GM19468 (cell line): ENCODE results near the gene MYOM1.
"Not testable (repeated sequence)": the region's sequence is repeated elsewhere in the genome, so short reads cannot be mapped to it uniquely, and the experiment has no call there.

Experiments
- ATAC-seq: cut with Tn5 transposase; IDR thresholded peaks from one replicate; pipeline ENCODE4 v1.9.1; 2021; ENCODE audit warnings: mild to moderate bottlenecking, moderate library complexity, moderate number of reproducible peaks; ENCODE audit not compliant: unreplicated experiment; ENCODE audit errors: extremely low read depth

Gene MYOM1

DNA sequence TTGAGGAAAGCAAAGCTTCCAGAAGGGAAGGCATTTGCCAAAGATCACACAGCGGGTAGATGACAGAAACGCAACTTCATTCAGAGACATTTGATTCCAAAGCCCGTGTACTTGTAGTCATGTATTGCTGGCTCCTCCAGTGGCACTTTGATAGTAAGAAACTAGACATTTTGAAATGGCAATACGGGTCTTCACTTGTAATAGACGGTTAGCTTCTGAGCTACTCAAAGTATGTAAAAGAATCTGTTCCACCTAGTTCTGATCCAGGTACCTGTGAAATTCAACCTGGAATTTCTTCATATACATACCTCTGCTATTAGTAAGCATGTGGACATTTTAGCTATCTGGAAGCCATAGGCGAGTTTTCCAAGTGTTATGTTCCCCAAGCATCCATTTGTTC is 1.7 kb upstream of the MYOM1 start:
- ATAC-seq, result no peak

- not testable (repeated sequence) for ATAC-seq
These were observed 1.1 kb upstream of the MYOM1 start for GRCh38 chr18:3220868-3221267.

GRCh38 chr18:3219241-3219630 is 532 bp downstream of the MYOM1 start:
- no peak for ATAC-seq

DNA sequence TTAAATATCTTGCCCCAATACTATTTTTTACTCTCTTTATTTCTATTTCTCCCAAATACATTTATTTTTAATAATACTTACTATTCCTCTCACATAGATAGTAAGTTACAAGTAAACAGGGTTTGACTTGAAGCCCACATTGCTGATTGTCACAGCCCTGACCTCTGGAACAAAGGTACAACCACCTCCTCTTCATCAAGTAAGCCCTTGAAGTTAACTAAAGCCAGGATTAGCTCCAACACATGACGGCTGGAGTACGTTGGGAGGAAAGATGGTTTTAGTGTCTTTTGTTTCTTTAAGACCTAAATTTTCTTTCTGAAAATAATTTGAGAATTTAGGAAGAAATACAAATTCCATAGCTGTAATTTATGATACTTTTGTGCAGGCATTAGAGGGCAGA is 949 bp downstream of the MYOM1 start:
- no peak for ATAC-seq

- ATAC-seq, result no peak
These were observed 1.7 kb downstream of the MYOM1 start for GRCh38 chr18:3217948-3218647.

- no peak for ATAC-seq
These were observed 2.8 kb downstream of the MYOM1 start for GRCh38 chr18:3216987-3217386.

GRCh38 chr18:3214855-3215637 is 4.7 kb downstream of the MYOM1 start:
- no peak for ATAC-seq

GRCh38 chr18:3213300-3214059 is 6.3 kb downstream of the MYOM1 start:
- ATAC-seq, result no peak

- ATAC-seq, result no peak
These were observed 7.1 kb downstream of the MYOM1 start for GRCh38 chr18:3212657-3213056.

DNA sequence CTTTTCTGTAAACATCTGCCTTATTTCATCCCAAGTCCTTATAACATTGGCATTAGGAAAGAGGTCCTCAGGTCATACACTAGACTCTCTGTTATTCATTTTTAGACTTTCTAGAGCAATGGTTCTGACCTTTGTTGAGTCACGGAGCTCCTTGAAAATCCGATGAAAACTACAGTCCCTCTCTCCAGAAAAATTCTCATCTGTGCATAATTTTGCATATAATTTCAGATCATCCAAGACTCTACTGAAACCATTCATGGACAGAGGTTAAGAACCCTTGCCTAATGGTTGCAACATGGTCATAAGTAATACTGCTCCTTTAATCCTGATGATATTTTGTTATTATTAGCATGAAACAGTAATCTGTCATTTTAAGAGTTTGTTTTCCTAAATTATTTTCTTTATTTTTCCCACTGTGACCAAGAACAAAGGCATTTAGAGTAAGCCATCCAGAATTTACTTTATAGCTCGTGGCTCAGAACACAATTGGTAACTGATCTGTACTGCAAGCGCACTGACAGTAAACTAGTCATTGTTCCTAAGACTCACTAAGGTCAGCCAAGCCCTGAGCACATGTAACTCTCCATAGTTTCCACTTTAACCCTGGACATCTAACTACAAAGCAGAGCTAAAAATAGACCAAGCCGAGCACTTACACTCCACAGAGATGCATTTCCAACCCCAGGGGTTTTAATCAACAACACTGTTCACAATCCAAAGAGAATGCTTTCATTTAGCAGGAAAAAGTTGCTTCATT is 8.4 kb downstream of the MYOM1 start:
- ATAC-seq, result no peak

GRCh38 chr18:3209859-3210569 is 9.8 kb downstream of the MYOM1 start:
- no peak for ATAC-seq

GRCh38 chr18:3207565-3207964 is 12.2 kb downstream of the MYOM1 start:
- ATAC-seq, result no peak

- ATAC-seq, result no peak
These were observed 14.5 kb downstream of the MYOM1 start for GRCh38 chr18:3205239-3205638.

DNA sequence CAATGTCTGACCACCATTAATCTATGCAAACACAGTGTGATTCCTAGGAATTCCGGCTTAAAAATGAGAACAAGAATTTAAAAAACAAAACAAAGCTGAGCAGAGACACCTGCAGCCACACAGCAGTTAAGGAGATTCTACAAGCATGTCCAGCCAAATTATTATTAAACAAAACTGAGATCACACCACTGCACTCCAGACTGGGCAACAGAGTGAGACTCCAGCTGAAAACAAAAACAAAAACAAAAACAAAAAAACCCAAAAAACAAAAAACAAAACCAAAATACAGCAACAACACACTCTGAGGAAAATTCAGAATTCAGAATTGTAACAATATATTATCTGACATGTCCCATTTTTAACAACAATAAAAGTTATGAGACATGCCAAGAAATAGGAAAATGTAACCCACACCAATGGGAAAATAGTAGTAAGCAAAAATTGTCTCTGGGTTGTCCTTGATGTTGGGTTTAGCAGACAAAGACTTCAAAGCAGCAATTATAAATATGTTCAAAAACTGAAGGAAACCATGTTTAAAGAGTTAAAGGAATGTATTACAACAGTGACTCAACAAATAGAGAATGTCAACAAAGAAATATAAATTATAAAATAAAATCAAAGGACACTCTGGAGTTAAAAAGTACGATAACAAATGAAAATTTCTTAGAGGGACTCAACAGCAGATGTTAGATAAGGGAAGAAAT is 19.7 kb downstream of the MYOM1 start:
- no peak for ATAC-seq

DNA sequence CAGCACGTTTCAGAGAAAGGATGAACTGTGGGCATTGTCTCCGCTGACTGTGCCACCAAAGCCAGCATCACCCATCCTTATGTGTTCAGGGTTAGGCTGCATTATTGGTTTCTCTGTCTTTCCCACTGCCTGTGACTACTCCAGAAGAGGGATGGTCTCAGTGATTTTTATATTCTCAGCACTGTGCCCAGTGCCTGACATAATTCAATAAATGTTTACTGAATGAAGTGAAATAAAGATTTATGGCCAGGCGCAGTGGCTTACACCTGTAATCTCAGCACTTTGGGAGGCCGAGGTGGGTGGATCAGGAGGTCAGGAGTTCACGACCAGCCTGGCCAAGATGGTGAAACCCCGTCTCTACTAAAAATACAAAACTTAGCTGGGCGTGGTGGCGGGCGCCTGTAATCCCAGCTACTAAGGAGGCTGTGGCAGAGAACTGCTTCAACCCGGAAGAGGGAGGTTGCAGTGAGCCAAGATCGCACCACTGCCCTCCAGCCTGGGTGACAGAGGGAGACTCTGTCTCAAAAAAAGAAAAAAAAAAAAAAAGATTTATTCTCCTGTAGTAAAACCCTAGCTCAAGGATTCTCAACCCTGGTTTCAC is 21.4 kb downstream of the MYOM1 start:
- ATAC-seq, result not testable (repeated sequence)

DNA sequence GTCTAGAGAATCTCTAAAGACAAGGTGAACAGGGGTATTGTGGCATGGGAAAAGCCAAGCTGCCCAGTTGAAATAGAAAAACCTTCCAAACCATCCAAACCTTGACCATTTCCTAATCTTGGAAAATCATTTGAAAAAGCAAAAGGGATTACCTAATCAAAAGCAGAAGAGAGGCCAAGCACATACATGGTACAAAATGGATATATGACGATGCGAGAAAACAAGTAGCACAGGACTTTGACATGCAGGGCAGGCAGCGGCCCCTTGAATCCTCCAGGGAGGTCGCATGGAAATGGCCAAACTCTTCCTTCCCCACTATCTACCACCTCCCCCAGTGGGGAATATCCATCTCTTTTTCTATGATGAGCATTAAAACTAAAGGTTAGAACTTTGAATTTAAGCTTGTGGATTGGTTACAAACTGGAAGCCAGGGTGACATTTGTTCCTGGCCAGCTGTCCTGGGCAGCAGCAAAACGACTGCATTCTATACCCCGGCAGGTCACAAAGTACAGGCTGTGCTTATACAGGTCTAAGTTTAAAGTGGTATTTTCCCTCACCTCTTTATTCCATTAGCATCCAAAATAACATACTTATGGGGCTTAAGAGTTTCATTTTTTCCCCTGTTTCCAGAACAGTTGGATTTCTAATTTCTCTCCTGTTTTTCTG is 24.7 kb downstream of the MYOM1 start:
- no peak for ATAC-seq

GRCh38 chr18:3193331-3193730 is 26.4 kb downstream of the MYOM1 start:
- ATAC-seq, result no peak

DNA sequence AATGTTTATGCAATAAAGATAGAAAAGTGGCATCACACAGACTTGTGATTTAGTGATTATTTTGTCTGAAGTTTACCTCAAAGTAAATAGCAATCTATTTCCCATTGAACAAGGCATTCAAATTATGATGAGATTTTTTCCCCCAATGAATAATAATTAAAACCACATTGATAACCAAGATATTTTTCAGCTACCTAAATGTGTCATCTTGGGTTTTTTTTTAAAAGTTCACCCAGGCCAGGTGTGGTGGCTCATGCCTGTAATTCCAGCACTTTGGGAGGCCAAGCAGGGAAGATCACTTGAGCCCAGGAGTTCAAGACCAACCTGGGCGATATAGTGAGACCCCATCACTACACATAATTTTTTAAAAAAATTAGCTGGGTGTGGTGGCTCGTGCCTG is 27.0 kb downstream of the MYOM1 start:
- ATAC-seq, result no peak
